ENCODE results near the gene IFT25. TPM values are rescaled to one million over a fixed set of nuclear protein-coding genes. Genes with fewer than 3 reads are reported as not detected.

IFT25 gene
- total RNA-seq, 1 donor from 2014 or later, result 13.6 TPM

DNA sequence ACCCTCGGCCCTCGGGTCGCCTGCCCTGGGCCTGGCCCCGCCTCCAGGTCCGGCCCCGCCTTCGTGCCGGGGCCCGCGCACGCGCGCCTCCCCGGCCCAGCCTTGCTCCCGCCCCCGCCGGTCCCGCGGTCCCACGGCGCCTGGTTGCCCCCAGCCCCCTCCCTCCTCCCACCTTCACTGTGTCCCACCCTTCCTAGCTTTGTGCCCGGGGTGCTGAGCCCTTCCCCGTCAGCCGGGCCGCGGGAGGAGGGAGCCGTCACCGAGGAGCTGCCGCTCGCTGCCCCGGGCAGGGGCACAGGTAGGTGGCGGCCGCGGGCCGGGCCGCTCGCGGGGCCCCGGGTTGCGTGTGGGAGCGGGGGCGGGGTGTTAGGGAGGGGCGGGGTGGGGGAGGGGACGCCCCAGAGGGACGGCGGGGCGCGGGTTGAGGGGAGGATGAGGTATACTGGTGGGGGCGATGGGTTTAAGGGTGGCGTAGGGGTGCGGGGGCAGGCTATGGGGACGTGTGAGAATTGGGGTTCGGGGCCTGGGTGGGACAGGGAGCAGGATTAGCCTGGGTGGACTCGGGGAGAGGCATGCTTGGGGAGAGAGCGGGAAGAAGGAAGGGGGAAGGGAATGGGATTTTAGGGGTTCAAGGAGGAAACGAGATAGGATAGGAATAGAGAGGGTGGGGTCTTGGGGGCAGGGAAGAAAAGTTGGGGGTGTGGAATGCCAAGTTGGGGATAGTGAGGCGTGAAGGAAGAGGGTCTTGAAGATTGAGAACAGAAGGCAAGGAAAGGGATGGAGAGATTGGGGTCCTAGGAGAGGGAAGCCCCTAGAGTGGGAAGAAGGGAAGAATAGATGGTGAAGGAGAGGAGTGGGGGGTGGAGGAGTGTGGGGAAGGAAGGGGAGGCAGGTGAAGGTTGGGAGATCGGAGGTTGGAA lies 1.0 kb upstream of the IFT25 start, which contains the start of gene LRRC42:
LRRC42 (plus strand) TSS at position 99 of the 920 bp plus-strand sequence. CDS start 5,650 bp downstream, outside the sequence.
- Histone ChIP-seq H3K9ac (ENCODE audit: low read depth in 1 of 3, low read length in 3 of 3) (peak within 1 kb of the TSS; percentile 78 to 88 (median 87)), H3K9me3 (ENCODE audit: control insufficient read depth in 3 of 3, low read length in 3 of 3) (no peaks in the 10 kb centered on the region), H3K4me1 (ENCODE audit: control insufficient read depth in 3 of 3, insufficient read depth in 3 of 3, low read length in 3 of 3) (peaks cover 17 to 22% (median 22%) of the 10 kb centered on the region in 3 donors)

DNA sequence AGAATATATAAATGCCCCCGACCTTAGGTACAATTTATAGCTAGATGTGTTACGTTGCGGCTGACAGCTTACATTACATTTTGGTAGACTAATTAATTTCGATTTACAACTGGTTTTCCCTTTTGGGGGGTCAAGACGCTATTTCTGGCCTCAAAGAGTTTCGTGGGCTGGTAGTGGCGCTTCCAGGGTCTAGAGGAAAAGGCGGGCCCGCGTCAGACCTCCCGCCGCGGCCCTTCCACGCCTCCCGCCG lies 391 bp downstream of the IFT25 start:
- Histone ChIP-seq H3K36me3 (ENCODE audit: control insufficient read depth in 3 of 3, insufficient read depth in 3 of 3, low read length in 3 of 3) (no peaks in the 10 kb centered on the region), H3K9me3 (ENCODE audit: control insufficient read depth in 3 of 3, low read length in 3 of 3) (no peaks in the 10 kb centered on the region), H3K27ac (ENCODE audit: low read depth, low read length) (peak overlapping the region; percentile 84), H3K9ac (ENCODE audit: low read depth in 1 of 3, low read length in 3 of 3) (peak overlapping the region; percentile 78 to 88 (median 87)), H3K4me1 (ENCODE audit: control insufficient read depth in 3 of 3, insufficient read depth in 3 of 3, low read length in 3 of 3) (peaks cover 17 to 22% (median 20%) of the 10 kb centered on the region in 3 donors), H3K4me3 (ENCODE audit: low read length in 3 of 3) (peak overlapping the region; percentile 86 to 93 (median 86)), H3K27me3 (ENCODE audit: control insufficient read depth in 3 of 3, insufficient read depth in 3 of 3, low read length in 3 of 3) (no peaks in the 10 kb centered on the region)

More for the DNA sequence above, 1.0 kb upstream of the IFT25 start, which contains the start of gene LRRC42:
- Histone ChIP-seq H3K36me3 (ENCODE audit: control insufficient read depth in 3 of 3, insufficient read depth in 3 of 3, low read length in 3 of 3) (no peaks in the 10 kb centered on the region), H3K27me3 (ENCODE audit: control insufficient read depth in 3 of 3, insufficient read depth in 3 of 3, low read length in 3 of 3) (no peaks in the 10 kb centered on the region), H3K27ac (ENCODE audit: low read depth, low read length) (peak within 1 kb of the TSS; percentile 84), H3K4me3 (ENCODE audit: low read length in 3 of 3) (peak within 1 kb of the TSS; percentile 86 to 93 (median 86))

DNA sequence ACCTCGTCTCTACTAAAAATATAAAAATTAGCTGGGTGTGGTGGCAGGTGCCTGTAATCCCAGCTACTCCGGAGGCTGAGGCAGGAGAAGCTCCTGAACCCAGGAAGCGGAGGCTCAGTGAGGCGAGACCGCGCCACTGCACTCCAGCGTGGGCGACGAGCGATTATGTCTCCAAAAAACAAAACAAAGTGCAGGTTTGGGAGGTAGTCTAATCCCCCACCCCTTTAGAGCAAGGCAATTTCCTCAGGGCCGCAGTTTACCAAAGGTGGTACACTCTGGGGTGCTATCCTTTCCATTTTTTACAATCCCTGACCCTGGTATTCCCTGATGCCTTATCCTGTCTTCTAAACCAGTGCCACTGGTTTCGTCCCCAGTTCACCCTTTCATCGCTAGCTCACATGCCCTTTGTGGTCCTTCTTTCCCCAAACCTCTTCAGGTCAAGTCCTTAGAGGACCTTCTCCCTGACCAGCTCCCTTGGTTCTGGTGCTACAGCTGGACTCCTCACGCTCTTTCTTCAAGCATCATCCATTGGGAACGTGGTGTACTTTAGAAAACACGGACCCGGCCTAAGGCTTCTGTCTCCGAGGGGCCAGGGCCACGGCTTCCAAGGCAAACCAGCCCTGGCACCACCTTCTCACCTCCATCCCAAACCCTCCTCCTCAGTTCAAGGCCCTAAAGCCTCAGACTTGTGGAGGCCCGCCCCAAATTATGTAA lies 873 bp downstream of the IFT25 start:
- H3K4me1 ChIP-seq (ENCODE audit: control insufficient read depth in 3 of 3, insufficient read depth in 3 of 3, low read length in 3 of 3), result peaks cover 17 to 22% (median 20%) of the 10 kb centered on the region in 3 donors
- H3K27me3 ChIP-seq (ENCODE audit: control insufficient read depth in 3 of 3, insufficient read depth in 3 of 3, low read length in 3 of 3), result no peaks in the 10 kb centered on the region
- peak overlapping the region; percentile 86 to 93 (median 86) for H3K4me3 ChIP-seq (ENCODE audit: low read length in 3 of 3)
- H3K27ac ChIP-seq (ENCODE audit: low read depth, low read length), result peak overlapping the region; percentile 84
- peak overlapping the region; percentile 78 to 88 (median 87) for H3K9ac ChIP-seq (ENCODE audit: low read depth in 1 of 3, low read length in 3 of 3)
- no peaks in the 10 kb centered on the region for H3K9me3 ChIP-seq (ENCODE audit: control insufficient read depth in 3 of 3, low read length in 3 of 3)
- no peaks in the 10 kb centered on the region for H3K36me3 ChIP-seq (ENCODE audit: control insufficient read depth in 3 of 3, insufficient read depth in 3 of 3, low read length in 3 of 3)

DNA sequence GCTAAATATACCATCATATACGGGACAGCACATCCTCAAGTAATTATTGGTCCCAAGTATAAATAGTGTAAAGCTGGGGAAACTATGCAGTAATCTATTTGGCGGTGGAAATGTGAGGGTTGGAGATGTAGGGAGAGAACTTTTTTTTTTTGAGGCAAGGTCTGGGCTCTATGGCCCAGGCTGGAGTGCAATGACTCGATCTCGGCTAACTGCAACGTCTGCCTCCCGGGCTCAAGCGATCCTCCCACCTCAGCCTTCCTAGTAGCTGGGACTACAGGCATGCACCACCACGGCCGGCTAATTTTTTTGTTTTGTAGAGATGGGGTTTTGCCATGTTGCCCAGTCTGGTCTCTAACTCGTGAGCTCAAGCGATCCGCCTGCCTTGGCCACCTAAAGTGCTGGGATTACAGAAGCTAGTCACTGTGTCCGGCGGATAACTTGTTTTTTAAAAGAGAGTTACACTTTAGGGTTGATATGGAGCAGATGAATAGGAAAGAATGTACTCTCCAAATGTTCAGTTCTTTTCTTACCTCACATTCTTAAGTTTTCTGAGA lies 1.9 kb downstream of the IFT25 start:
- Histone ChIP-seq H3K27ac (ENCODE audit: low read depth, low read length) (no peak overlapping the region), H3K9me3 (ENCODE audit: control insufficient read depth in 3 of 3, low read length in 3 of 3) (no peaks in the 10 kb centered on the region), H3K4me1 (ENCODE audit: control insufficient read depth in 3 of 3, insufficient read depth in 3 of 3, low read length in 3 of 3) (peaks cover 17 to 22% (median 20%) of the 10 kb centered on the region in 3 donors)

DNA sequence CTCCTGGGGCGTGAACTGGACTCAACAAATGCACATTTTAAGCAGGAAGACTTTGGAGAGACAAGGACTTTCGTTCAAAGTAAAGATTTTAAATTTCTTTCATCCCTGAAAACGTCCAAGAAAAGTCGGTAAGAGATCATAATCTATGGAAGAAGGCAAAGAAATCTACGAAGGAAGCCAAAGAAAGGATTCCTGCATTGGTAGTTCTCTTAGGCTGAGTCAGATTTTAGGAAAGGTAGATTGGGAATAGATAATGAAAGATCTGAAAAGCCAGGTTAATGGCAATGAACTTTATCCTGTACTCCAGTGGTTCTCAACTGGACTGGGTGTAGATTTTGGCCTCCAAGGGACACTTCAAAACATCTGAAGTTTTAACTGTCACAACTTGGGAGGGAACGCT lies 2.4 kb downstream of the IFT25 start:
- Histone ChIP-seq H3K9me3 (ENCODE audit: control insufficient read depth in 3 of 3, low read length in 3 of 3) (no peaks in the 10 kb centered on the region), H3K36me3 (ENCODE audit: control insufficient read depth in 3 of 3, insufficient read depth in 3 of 3, low read length in 3 of 3) (no peaks in the 10 kb centered on the region), H3K4me3 (ENCODE audit: low read length in 3 of 3) (no peak overlapping the region), H3K27ac (ENCODE audit: low read depth, low read length) (no peak overlapping the region), H3K27me3 (ENCODE audit: control insufficient read depth in 3 of 3, insufficient read depth in 3 of 3, low read length in 3 of 3) (no peaks in the 10 kb centered on the region), H3K9ac (ENCODE audit: low read depth in 1 of 3, low read length in 3 of 3) (no peak overlapping the region), H3K4me1 (ENCODE audit: control insufficient read depth in 3 of 3, insufficient read depth in 3 of 3, low read length in 3 of 3) (peaks cover 17 to 21% (median 20%) of the 10 kb centered on the region in 3 donors)

More for the DNA sequence above, 1.9 kb downstream of the IFT25 start:
- Histone ChIP-seq H3K9ac (ENCODE audit: low read depth in 1 of 3, low read length in 3 of 3) (no peak overlapping the region), H3K36me3 (ENCODE audit: control insufficient read depth in 3 of 3, insufficient read depth in 3 of 3, low read length in 3 of 3) (no peaks in the 10 kb centered on the region), H3K27me3 (ENCODE audit: control insufficient read depth in 3 of 3, insufficient read depth in 3 of 3, low read length in 3 of 3) (no peaks in the 10 kb centered on the region), H3K4me3 (ENCODE audit: low read length in 3 of 3) (no peak overlapping the region)

DNA sequence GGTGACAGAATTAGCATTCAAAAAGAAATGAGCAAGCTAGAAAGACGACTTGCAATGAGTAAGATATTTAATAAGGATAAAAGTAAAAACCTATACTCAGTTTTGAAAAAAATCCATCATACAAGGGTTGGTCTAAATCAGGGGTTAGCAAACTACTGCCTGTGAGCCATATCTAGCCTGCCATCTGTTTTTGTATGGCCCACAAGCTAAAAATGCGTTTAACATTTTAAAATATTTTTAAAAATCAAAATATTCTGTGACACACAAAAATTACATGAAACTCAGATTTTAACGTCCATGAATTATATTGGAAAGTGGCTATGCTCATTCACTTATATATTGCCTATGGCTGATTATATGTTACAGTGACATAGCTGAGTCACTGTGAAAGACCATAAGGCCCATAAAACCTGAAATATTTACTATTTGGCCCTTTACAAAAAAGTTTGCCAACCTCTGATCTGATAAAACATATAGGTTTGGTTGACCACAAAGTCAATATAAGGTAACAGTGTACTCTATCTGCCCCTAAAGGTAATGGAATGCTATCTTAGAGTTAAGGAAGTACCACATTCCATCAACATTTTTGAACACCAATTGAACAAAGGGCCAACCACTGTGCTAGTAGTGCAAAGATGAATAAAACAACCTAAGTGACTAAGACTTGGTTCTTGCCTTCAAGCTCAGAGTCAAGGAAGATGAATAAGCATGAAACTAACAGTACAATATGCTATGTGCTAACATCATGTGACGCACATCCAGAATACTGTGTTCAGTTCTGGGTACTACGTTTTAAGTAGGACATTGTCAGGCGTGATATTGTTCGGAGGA lies 3.2 kb downstream of the IFT25 start:
- H3K9ac ChIP-seq (ENCODE audit: low read depth in 1 of 3, low read length in 3 of 3), result no peak overlapping the region
- H3K36me3 ChIP-seq (ENCODE audit: control insufficient read depth in 3 of 3, insufficient read depth in 3 of 3, low read length in 3 of 3), result no peaks in the 10 kb centered on the region
- no peak overlapping the region for H3K4me3 ChIP-seq (ENCODE audit: low read length in 3 of 3)
- no peaks in the 10 kb centered on the region for H3K9me3 ChIP-seq (ENCODE audit: control insufficient read depth in 3 of 3, low read length in 3 of 3)
- H3K4me1 ChIP-seq (ENCODE audit: control insufficient read depth in 3 of 3, insufficient read depth in 3 of 3, low read length in 3 of 3), result peaks cover 13 to 18% (median 15%) of the 10 kb centered on the region in 3 donors
- H3K27me3 ChIP-seq (ENCODE audit: control insufficient read depth in 3 of 3, insufficient read depth in 3 of 3, low read length in 3 of 3), result no peaks in the 10 kb centered on the region
- no peak overlapping the region for H3K27ac ChIP-seq (ENCODE audit: low read depth, low read length)

DNA sequence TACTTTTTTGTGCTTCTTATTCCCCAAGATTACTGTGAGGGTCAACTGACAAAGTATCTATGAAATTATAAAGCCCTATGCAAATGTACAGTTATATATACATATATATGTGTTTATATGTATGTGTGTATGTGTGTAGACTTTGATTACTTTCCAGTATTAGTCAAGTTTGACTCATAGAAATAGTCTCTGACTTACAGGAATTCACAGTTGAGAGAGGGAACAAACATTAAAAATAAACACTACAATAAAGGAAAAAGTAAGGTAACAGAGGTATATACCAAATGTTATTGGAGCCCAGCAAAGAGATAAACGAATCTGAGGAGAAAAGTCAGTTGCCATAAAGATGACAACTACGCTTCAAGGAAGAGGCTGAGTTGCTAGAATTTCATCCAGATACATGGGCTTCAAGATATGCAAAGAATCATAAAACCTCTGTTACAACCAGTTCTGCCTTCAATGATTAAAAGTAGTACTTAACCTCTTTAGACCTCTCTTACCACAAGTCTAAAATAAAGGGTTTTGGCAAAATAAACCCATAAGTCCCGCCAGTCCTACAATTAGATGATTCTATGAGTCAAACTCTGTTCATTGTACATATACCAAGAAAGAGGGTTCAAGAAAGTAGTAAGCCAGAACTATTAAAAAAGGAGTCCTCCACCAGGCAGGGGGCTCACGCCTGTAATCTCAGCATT lies 7.2 kb downstream of the IFT25 start:
- H3K36me3 ChIP-seq (ENCODE audit: control insufficient read depth in 3 of 3, insufficient read depth in 3 of 3, low read length in 3 of 3), result no peaks in the 10 kb centered on the region
- H3K9ac ChIP-seq (ENCODE audit: low read depth in 1 of 3, low read length in 3 of 3), result no peak overlapping the region
- no peak overlapping the region for H3K4me3 ChIP-seq (ENCODE audit: low read length in 3 of 3)
- no peaks in the 10 kb centered on the region for H3K4me1 ChIP-seq (ENCODE audit: control insufficient read depth in 3 of 3, insufficient read depth in 3 of 3, low read length in 3 of 3)
- no peak overlapping the region for H3K27ac ChIP-seq (ENCODE audit: low read depth, low read length)
- H3K27me3 ChIP-seq (ENCODE audit: control insufficient read depth in 3 of 3, insufficient read depth in 3 of 3, low read length in 3 of 3), result no peaks in the 10 kb centered on the region
- peaks cover 0 to 4% (median 0%) of the 10 kb centered on the region in 3 donors for H3K9me3 ChIP-seq (ENCODE audit: control insufficient read depth in 3 of 3, low read length in 3 of 3)

DNA sequence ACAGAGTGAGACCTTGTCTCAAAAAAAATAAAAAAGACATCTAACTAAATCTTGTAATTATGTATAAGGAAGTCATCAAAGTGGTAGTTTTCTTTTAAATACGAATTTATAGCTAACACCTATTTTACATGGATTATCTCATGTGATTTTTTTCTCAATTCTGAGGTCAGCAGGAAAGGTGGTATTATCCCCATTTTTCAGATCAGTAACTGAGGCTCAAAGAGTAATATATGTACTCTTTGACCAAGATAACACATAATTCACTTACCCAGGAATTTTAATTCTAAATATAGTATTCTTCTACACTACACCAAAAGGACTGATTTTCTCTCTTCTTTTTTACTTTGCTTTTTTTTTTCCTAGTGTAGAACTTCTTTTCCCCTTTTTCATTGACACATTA lies 9.1 kb downstream of the IFT25 start:
- H3K9me3 ChIP-seq (ENCODE audit: control insufficient read depth in 3 of 3, low read length in 3 of 3), result peaks cover 0 to 4% (median 0%) of the 10 kb centered on the region in 3 donors
- H3K9ac ChIP-seq (ENCODE audit: low read depth in 1 of 3, low read length in 3 of 3), result no peak overlapping the region
- no peak overlapping the region for H3K27ac ChIP-seq (ENCODE audit: low read depth, low read length)
- no peak overlapping the region for H3K4me3 ChIP-seq (ENCODE audit: low read length in 3 of 3)
- H3K36me3 ChIP-seq (ENCODE audit: control insufficient read depth in 3 of 3, insufficient read depth in 3 of 3, low read length in 3 of 3), result no peaks in the 10 kb centered on the region
- H3K4me1 ChIP-seq (ENCODE audit: control insufficient read depth in 3 of 3, insufficient read depth in 3 of 3, low read length in 3 of 3), result no peaks in the 10 kb centered on the region
- no peaks in the 10 kb centered on the region for H3K27me3 ChIP-seq (ENCODE audit: control insufficient read depth in 3 of 3, insufficient read depth in 3 of 3, low read length in 3 of 3)

DNA sequence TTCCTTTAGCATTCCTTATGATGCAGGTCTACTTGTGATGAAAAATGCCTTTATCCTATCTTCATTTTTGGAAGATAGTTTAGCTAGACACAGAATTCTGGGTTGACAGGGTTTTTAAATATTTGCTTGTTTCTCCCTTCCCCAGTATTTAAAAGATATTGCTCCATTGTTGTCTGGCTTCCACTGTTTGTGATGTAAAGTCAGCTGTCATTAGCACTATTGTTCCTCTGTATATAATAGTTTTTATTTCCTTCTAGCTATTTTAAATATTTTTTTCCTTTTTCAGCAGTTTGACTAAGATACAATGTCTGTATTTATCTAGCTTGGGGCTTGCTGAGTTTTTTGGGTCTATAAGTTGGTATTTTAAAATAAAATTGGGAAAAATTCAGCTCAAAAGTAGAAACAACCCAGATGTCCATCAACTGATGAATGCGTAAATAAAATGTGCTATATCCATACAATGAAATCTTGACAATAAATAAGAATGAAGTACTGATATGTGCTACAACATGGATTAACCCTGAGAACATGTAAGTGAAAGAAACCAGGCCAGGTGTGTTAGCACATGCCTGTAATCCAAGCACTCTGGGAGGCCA lies 11.2 kb downstream of the IFT25 start:
- no peaks in the 10 kb centered on the region for H3K36me3 ChIP-seq (ENCODE audit: control insufficient read depth in 3 of 3, insufficient read depth in 3 of 3, low read length in 3 of 3)
- H3K9ac ChIP-seq (ENCODE audit: low read depth in 1 of 3, low read length in 3 of 3), result no peak overlapping the region
- H3K9me3 ChIP-seq (ENCODE audit: control insufficient read depth in 3 of 3, low read length in 3 of 3), result peaks cover 0 to 4% (median 0%) of the 10 kb centered on the region in 3 donors
- no peaks in the 10 kb centered on the region for H3K27me3 ChIP-seq (ENCODE audit: control insufficient read depth in 3 of 3, insufficient read depth in 3 of 3, low read length in 3 of 3)
- H3K27ac ChIP-seq (ENCODE audit: low read depth, low read length), result no peak overlapping the region
- no peaks in the 10 kb centered on the region for H3K4me1 ChIP-seq (ENCODE audit: control insufficient read depth in 3 of 3, insufficient read depth in 3 of 3, low read length in 3 of 3)
- no peak overlapping the region for H3K4me3 ChIP-seq (ENCODE audit: low read length in 3 of 3)
